Midbrain (tissue), 1 donor: ENCODE measurements around the gene HDGFL2.
"Not testable (repeated sequence)": the region's sequence is repeated elsewhere in the genome, so short reads cannot be mapped to it uniquely, and the experiment has no call there.

ENCODE experiments used
- DNase-seq: peaks from one replicate; lab custom pipeline; 2025; lab: John Stamatoyannopoulos, UW

HDGFL2 gene

DNA sequence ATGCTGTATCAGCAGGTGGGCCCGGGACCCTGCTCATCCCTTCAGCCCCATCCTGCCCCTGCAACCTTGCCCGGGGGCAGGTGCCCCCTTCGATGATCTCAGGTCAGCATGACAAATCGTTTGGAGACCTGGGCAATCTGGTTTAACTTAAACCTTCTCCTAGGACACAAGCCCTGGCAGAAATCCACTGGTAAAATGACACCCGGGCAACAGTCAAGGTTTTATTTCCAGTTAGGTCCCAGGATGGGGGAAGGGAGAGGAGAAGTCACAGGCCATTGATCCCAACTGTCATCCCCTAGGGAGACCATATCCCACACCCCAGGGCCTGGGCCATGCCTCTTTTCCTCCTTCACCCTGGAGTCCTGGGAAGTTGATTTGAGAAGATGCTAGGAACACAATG lies 64.7 kb downstream of the HDGFL2 start:
- DNase-seq: no peak

DNA sequence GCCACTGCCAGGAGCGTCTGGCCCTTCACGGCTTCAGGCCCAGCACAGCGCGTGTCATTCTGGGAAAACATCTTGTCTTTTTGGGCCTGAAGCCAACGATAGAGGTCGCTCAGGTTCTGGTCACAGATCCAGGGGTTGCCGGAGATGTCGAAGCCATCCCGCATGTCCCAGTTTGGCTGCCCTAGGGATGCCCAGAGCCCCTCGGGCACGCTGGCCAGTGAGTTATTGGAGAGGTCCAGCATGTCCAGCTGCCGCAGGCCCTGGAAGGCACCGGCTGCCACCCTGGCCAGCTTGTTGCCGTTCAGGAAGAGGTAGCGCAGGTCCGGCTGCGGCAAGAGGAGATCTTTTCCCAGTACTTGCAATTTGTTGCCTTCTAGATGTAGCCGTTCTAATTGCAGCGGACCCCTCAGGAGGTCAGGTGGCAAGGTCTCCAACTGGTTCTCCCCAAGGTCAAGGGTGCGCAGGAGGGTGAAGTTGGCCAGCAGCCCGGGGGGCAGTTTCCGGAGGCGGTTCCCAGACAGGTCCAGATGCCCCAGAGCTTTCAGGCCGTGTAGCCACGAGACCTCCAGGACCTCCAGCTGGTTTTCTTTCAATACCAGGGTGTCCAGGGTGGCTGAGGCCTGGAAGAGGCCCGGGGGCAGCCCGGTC lies 66.0 kb downstream of the HDGFL2 start:
- DNase-seq: no peak

DNA sequence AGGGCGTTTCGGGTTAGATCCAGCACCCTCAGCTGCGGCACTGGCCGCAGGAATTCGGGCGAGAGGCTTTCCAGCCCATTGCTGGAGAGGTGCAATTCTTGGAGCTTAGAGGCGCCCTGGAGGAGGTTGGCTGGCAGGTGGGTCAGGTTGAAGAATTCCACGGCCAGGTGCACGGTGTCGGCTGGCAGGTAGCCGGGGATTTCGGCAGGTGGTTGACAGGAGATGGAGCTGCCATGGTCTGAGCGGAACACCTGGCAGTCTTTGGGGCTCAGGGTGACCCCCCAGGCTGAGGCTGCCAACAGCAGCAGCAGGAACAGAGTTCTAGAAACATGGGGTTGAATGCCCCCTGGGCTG lies 66.5 kb downstream of the HDGFL2 start:
- no peak for DNase-seq

DNA sequence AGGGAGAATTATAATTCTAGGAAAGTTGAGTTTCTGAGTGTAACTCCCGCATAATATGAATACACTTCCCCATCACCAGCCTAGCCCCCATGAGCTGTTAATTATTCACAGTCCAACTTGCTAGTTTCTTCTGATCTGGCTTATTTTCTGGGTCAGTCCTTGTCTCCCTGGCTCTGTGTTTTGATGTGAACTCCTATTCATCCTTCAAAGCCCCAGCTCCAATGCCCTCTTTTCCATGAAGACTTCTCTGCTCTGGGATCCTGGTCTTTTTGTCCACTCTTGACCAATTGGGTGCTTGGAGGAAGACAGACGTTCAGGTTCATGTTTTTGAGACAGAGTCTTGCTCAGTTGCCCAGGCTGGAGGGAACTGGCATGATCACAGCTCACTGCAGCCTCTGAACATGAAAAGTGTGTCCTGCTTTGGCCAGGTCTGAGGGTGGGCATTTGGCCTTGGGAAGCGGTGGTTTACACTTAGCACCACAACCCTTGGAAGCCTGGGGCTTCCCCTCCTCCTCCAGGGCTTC lies 67.1 kb downstream of the HDGFL2 start:
- no peak for DNase-seq

DNA sequence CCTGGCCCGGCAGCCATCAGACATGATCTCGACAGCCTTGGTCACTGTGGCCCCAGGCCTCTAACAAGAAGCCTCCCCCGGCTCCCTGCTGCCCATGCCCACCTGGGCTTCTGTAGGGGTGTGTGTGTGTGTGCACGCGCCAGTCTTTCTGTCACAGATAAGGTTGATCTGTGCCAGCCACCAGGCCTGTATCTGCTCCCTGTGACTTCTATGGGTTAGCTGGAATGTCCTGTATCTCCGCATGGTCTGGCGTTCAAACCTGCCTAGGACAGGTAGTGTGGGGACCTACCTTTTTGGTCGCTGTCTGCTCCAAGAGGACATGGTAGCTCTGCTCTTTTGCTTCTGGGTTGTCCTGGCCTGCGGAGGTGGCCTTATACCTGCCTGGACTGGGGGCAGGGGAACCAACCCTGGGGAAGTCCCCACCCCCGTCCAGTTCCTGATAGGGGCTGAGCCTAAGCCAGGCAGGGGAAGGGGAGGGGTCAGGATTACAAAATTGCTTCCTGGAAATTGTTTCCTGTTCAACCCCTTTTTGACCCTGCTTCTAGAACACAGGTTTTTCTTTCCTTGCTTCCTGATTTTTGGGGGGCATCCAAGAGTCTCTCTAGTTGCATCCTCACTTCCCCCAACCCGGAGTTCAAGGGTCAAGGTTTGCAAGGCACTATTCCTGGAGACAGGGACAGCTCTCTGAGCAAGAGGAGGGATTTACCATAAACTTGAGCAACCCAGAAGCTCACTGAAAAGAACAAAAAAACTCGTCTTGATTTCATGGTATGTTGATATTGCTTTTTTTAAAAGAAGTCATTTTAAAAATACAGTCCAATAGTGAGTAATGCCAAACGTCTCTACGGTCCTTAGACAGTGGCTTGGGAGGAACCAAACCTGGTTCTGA lies 67.8 kb downstream of the HDGFL2 start, which contains the start of gene LRG1:
Gene LRG1, minus strand, starts transcription at position 344 of the 889 bp plus-strand sequence. Its CDS starts 23 bp downstream, at position 321.
- no peak for DNase-seq

DNA sequence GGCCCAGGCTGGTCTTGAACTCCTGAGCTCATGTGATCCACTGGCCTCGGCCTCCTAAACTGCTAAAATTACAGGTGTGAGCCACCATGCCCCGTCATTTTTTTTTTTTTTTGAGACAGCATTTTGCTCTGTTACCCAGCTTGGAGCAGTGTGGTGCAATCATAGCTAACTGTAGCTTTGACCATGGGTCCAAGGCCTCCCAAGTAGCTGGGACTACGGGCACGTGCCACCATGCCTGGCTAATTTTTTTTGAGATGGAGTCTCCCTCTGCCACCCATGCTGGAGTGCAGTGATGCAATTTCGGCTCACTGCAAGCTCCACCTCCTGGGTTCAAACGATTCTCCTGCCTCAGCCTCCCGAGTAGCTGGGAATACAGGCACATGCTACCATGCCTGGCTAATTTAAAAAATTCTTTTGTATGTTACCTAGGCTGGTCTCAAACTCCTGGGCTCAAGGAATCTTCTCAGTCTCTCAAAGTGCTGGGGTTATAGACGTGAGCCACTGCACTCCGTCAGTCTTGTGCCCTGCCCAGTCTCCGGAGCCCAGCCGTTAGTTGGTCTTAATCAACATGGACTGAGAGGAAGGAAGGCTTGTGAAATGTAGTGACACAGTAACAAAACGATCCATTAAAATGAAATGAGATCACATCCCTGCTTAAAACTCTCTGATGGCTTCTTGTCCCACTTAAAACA lies 69.2 kb downstream of the HDGFL2 start:
- no peak for DNase-seq

DNA sequence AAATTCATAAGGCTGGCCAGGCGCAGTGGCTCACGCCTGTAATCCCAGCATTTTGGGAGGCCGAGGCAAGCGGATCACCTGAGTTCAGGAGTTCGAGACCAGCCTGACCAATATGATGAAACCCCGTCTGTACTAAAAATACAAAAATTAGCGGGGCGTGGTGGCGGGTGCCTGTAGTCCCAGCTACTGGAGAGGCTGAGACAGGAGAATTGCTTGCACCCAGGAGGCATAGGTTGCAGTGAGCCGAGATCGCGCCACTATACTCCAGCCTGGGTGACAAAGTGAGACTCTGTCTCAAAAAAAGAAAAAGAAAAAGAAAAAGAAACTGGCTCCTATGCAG lies 69.7 kb downstream of the HDGFL2 start:
- not testable (repeated sequence) for DNase-seq

DNA sequence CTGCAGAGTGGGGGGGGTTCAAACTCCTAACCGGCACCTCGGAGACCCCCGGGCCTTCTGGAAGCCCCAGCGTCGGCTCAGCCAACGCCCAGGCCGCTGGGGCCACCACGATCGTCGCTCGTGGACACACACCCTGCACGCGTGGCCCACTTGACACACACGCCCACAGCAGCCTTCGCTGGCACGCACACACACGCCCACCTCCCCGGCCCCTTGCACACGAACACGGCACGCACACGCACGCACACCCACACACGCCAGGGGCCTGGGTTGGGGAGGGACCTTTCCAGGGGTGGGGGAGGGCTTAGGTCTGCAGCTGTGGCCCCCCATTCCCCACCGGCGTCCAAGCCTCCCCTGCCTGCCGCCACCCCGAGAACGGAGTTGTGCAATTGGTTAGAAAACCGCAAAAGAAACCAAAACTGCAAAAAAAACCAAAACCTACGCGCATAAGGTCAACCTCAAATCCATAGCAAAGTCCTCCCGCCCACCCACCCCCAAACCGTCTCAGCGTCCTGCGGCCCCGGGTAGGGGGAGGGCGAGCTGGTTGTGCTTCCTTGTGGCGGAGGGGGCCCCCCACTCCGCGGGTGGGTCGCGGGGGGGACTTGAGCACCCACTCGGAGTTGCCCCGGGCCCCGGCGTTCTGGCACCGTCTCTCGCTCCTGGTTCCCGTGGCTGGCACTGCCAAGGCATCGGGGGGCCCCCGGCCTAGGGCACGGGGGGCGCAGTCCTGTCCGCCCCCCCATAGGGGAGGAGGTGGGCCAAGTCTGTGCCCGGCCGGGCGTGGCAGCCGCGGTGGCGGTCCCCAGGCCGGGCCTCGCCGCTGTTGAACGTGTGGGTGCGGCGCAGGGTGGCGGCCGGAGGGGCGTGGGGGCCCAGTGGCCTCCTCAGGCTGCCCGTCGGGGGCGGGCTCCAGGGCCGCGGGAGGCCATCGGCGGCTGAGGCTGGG lies 71.1 kb downstream of the HDGFL2 start:
- no peak for DNase-seq

- DNase-seq: no peak
These were observed 71.9 kb downstream of the HDGFL2 start for GRCh38 chr19:4543842-4544647.

DNA sequence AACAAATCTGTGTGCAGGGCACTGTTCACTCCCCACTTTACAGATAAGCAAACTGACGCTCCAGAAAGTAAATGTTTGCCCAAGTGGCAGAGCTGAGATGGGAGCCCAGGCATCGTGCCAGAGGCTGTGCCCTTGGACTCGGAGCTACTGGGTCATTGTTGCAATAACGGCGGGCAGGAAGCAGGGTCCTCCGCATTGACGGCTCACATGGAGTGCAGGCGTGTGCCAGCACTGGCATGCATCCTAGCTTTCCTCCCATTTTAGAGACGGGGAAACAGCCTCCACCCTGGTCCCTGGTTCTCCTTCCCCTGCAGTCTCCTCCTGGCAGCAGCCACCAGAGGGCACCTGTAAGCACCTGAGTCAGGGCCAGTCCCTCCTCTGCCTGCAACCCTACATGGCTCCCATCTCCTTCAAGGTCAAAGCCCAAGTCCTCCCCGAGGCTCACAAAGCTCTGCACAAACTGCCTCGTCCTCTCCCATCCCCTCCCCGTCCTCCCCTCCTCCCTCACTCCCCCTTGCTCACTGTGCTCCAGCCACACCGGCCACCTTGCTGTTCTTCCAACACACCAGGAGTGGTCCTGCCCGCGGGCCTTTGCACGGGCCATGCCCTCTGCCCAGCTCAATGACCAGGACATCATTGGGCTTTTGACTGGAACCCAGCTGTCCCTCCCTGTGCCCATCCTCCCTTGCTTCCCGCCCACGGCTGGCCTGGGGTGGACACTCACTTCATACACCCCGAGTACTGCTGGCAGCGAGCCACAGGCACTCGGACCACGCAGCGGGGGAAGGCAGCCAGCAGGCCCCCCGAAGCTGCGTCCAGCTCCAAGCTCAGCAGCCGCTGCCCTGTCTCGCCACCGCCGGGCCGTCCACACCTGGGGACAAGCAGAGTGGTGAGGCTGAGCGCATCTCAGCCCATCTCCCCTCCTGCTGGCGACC lies 75.5 kb downstream of the HDGFL2 start:
- no peak for DNase-seq

- no peak for DNase-seq
These were observed 76.1 kb downstream of the HDGFL2 start for GRCh38 chr19:4548238-4548584.

DNA sequence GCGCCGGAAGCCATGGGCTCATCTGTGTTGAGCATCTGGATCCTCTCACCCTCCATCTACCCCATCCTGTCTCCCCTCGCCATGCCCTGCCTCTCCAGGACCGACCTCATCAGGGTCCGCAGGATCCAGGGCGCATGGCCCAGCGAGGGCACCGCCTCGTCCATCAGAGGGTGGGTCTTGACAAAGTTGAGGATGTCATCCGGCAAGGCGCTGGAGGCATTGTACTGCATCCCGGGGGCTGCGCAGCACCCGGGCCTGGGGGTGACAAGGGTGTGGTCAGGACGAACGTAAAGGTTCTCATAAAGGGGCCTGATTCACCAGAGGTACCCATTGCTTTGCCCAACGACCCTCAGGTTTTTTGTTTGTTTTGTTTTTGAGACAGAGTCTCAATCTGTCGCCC lies 77.9 kb downstream of the HDGFL2 start:
- no peak for DNase-seq

- DNase-seq: no peak
These were observed 78.5 kb downstream of the HDGFL2 start for GRCh38 chr19:4550479-4551050.
